Peyer's patch (tissue), 4 donors: ENCODE data around the gene USP3.

Experiments
- POLR2A ChIP-seq, 2 donors: fragments of 450-650 bp; IDR thresholded peaks; one replicate each; pipeline ENCODE4 v1.5.1; 2017; ENCODE audit warnings: antibody characterized with exemption in 2 of 2, mild to moderate bottlenecking in 2 of 2, moderate library complexity in 2 of 2
- TF ChIP-seq, protein P1 (sequence below), 6 experiments: fragments of 450-650 bp in 4 of 6; fragments of 200-600 bp in 2 of 6; sonication (generic) in 1 of 6; IDR thresholded peaks; one replicate each; pipeline ENCODE4 v1.5.1; 2017 to 2019; ENCODE audit warnings: antibody characterized with exemption in 6 of 6, mild to moderate bottlenecking in 3 of 6, moderate library complexity in 1 of 6

DNA sequence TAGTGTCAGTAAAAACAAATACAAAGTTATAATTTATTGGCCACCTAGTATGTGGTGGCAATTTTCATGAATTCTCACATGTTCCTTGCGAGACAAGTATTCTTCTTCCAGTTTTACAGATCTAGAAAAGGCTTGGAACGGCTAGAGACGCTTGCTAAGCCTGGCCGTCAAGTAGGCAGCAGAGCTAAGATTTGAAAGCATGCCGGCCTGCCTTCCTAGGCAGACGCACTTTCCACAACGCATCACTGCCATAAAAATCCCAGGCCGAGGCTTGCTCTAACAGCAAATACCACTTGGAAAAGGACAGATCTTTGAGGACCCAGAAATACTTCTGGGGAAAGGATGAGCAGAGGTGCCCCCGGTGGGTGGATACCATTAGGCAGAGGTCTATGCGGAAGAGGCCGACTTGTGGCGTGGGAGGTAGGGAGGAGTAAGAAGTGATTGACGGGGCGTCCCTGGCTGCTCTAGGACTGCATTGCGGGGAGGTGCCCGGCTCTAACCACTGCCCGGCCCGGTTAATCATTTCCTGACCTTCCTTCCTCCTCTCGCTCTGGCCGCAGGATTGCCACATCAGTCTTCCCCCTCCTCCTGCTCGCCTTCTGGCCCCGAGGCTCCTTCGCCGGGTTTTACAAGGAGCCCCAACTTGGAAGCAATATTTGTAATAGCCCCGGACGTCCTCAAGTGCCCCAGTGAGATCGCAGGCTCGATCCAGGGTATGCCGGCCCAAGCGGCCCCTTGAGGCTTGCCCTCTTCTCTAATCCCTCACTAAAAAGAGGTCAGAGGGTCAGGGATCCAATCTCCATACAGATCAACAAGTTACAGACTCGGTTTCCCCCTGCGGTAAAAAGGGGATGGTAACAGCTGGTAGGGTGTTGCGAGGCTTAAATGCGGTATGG, 1.3 kb upstream of the USP3 start:
- peak; percentile 82 to 87 for TF ChIP-seq POLR2A (IDR thresholded peaks at IDR 0.05)
- TF ChIP-seq, protein P1, sequence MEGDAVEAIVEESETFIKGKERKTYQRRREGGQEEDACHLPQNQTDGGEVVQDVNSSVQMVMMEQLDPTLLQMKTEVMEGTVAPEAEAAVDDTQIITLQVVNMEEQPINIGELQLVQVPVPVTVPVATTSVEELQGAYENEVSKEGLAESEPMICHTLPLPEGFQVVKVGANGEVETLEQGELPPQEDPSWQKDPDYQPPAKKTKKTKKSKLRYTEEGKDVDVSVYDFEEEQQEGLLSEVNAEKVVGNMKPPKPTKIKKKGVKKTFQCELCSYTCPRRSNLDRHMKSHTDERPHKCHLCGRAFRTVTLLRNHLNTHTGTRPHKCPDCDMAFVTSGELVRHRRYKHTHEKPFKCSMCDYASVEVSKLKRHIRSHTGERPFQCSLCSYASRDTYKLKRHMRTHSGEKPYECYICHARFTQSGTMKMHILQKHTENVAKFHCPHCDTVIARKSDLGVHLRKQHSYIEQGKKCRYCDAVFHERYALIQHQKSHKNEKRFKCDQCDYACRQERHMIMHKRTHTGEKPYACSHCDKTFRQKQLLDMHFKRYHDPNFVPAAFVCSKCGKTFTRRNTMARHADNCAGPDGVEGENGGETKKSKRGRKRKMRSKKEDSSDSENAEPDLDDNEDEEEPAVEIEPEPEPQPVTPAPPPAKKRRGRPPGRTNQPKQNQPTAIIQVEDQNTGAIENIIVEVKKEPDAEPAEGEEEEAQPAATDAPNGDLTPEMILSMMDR (IDR thresholded peaks at IDR 0.05), result peak in 2 of 6 experiments; percentile 2 to 25
